B cell (primary cell): ENCODE measurements around the gene LIPC.

Experiments used
- CTCF ChIP-seq: fragments of 200-600 bp; IDR thresholded peaks from one replicate; pipeline ENCODE4 v1.8.0; 2022; ENCODE audit warnings: antibody characterized with exemption, mild to moderate bottlenecking
- EZH2 ChIP-seq: IDR thresholded peaks from 2 replicates; pipeline ENCODE4 v1.6.1; 2012; ENCODE audit warnings: borderline replicate concordance, low read depth, mild to moderate bottlenecking, moderate library complexity, low read length; ENCODE audit not compliant: insufficient read depth, poor library complexity, severe bottlenecking

GRCh38 chr15:58535894-58536293, 104.1 kb downstream of the LIPC start:
- TF ChIP-seq CTCF (no peak), EZH2 (no peak)
